ENCODE data around the gene RBFOX2. TPM values are rescaled to one million over a fixed set of nuclear protein-coding genes. Genes with fewer than 3 reads are reported as not detected.
"Not testable (repeated sequence)": the region's sequence is repeated elsewhere in the genome, so short reads cannot be mapped to it uniquely, and the experiment has no call there.

Gene RBFOX2
- total and polyA plus RNA-seq, 3 donors from 2014 or later, result 53.4 to 85.2 (median 63.9) TPM

GRCh38 chr22:35797411-35797810 is 231.2 kb downstream of the RBFOX2 start:
- H3K27me3 ChIP-seq, result no peaks in the 10 kb centered on the region
- intact Hi-C loops (cut with DNase I; ENCODE audit: low total_unique reads), result no loop called here
- TF ChIP-seq POLR2A (IDR thresholded peaks at IDR 0.05) (no peak), CTCF (IDR thresholded peaks at IDR 0.05) (no peak)
- no peak for DNase-seq
- WGBS, 2 donors, result 66 to 72% methylated on average over 4 of the region's 4 CpGs
- H3K4me1 ChIP-seq, result no peaks in the 10 kb centered on the region
- H3K9me3 ChIP-seq, result no peaks in the 10 kb centered on the region
- no peak overlapping the region for H3K4me3 ChIP-seq
- H3K27ac ChIP-seq, result no peak overlapping the region
- H3K36me3 ChIP-seq (ENCODE audit: low read depth, missing control alignments), result no peaks in the 10 kb centered on the region

DNA sequence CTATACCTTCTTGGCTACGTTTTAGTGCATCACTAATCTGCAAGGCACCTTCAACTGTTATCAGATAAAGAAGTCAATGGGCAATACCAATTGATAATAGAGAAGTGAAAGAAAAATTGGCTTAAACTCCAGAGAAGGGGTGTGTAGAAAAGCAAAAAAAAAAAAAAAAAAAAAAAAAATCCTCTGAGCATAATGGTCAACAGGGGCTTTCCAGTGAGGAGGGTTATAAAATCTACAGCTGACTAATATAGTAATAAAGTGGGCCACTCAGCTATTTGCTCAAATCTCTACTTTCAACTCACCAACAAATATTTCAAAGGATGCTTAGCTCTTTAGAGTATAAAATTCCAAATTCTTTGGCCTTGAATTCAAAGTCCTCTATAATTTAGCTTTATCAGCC is 233.1 kb downstream of the RBFOX2 start:
- Histone ChIP-seq H3K4me1 (no peaks in the 10 kb centered on the region), H3K27me3 (no peaks in the 10 kb centered on the region), H3K4me3 (no peak overlapping the region), H3K36me3 (ENCODE audit: low read depth, missing control alignments) (no peaks in the 10 kb centered on the region), H3K27ac (no peak overlapping the region), H3K9me3 (no peaks in the 10 kb centered on the region)
- TF ChIP-seq CTCF (IDR thresholded peaks at IDR 0.05), result no peak
- no peak for TF ChIP-seq POLR2A (IDR thresholded peaks at IDR 0.05)
- WGBS, 2 donors, result 84 to 88% methylated on average over 1 of the region's 1 CpG
- DNase-seq, result no peak
- intact Hi-C loops (cut with DNase I; ENCODE audit: low total_unique reads), result no loop called here

DNA sequence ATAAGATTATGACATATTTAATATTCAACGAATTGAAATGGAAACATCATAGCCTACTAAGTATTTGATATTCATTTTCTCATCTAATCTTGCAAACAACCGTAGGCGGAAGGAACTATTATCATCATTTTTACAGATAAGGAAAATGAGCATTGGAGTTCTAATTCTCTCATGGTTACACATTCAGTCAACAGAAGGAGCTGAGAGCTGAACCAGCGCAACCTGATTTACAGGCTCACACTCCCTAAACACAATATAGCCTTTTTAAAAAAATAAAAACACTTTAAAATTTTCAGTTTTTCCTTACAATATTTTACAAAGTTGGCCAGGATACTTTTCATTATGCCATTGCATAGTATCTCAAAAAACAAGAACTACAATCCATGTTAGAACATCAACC is 236.1 kb downstream of the RBFOX2 start:
- H3K9me3 ChIP-seq, result no peaks in the 10 kb centered on the region
- intact Hi-C loops (cut with DNase I; ENCODE audit: low total_unique reads), result no loop called here
- no peak for DNase-seq
- H3K36me3 ChIP-seq (ENCODE audit: low read depth, missing control alignments), result no peaks in the 10 kb centered on the region
- TF ChIP-seq POLR2A (IDR thresholded peaks at IDR 0.05) (no peak), CTCF (IDR thresholded peaks at IDR 0.05) (no peak)
- no peak overlapping the region for H3K4me3 ChIP-seq
- no peak overlapping the region for H3K27ac ChIP-seq
- no peaks in the 10 kb centered on the region for H3K4me1 ChIP-seq
- 61 to 70% methylated on average over 4 of the region's 4 CpGs for WGBS, 2 donors
- no peaks in the 10 kb centered on the region for H3K27me3 ChIP-seq

GRCh38 chr22:35791788-35792187 is 236.8 kb downstream of the RBFOX2 start:
- H3K4me1 ChIP-seq; H3K36me3 ChIP-seq (ENCODE audit: low read depth, missing control alignments); H3K9me3 ChIP-seq; intact Hi-C loops (cut with DNase I; ENCODE audit: low total_unique reads); DNase-seq; H3K4me3 ChIP-seq; H3K27me3 ChIP-seq; H3K27ac ChIP-seq: not testable (repeated sequence)
- WGBS, 2 donors, result 80 to 91% methylated on average over 2 of the region's 2 CpGs

- intact Hi-C loops (cut with DNase I; ENCODE audit: low total_unique reads), result no loop called here
- Histone ChIP-seq H3K27me3 (no peaks in the 10 kb centered on the region), H3K4me3 (no peak overlapping the region), H3K4me1 (no peaks in the 10 kb centered on the region), H3K9me3 (no peaks in the 10 kb centered on the region), H3K36me3 (ENCODE audit: low read depth, missing control alignments) (no peaks in the 10 kb centered on the region), H3K27ac (no peak overlapping the region)
- TF ChIP-seq CTCF (IDR thresholded peaks at IDR 0.05) (no peak), POLR2A (IDR thresholded peaks at IDR 0.05) (no peak)
- no peak for DNase-seq
- 46 to 48% methylated on average over 4 of the region's 4 CpGs for WGBS, 2 donors
Measured at GRCh38 chr22:35785181-35785923, 243.3 kb downstream of the RBFOX2 start.
